ENCODE results near the gene SOHLH1.

DNA sequence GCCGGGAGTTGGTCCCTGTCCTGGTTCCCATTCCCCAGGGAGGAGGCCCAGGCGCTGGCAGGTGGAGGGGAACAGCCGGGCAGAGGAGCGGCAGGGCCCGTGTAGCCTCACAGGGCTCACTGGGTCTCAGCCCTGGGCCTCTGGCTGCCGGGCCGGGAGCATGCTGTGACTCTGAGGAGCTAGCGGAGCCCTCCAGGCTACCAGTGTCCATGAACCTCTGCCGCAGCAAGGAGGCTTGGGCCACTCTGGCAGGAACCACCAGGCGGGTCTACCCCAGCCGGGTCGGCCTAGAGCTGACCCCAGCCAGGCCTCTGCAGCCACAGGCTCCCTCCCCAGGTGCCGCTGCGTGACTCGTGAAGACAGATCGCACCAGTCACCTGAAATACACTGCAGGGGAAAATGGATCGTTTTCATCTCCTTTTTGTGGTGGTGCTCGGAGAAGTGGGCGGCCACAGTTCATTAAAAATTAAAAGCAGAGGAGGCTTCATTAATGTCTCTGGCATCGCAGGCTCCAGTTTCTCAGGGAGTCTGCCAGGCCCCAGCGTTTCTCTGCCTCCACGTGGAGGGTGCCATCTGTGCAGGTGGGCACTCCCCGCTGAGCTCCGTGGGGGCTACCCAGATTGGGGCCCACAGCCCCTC is 46.5 kb upstream of the SOHLH1 start:
- TF ChIP-seq POLR2AphosphoS5 (IDR thresholded peaks at IDR 0.05; ENCODE audit: low read length) (no peak), TCF12 (IDR thresholded peaks at IDR 0.05; ENCODE audit: low read depth, low read length) (no peak), ASH2L (IDR thresholded peaks at IDR 0.05; ENCODE audit: borderline replicate concordance, low read depth) (no peak), CHD4 (IDR thresholded peaks at IDR 0.05) (no peak), RCOR1 (conservative IDR thresholded peaks at IDR 0.05; ENCODE audit: low read depth, low read length) (no peak), CBFB (IDR thresholded peaks at IDR 0.05; ENCODE audit: low read depth) (no peak), MYC (IDR thresholded peaks at IDR 0.05; ENCODE audit: insufficient read depth, insufficient read length, insufficient replicate concordance, low read length, severe bottlenecking) (no peak), POLR2A (IDR thresholded peaks at IDR 0.05; ENCODE audit: low read depth, low read length) (no peak)
- TF ChIP-seq, protein P1, sequence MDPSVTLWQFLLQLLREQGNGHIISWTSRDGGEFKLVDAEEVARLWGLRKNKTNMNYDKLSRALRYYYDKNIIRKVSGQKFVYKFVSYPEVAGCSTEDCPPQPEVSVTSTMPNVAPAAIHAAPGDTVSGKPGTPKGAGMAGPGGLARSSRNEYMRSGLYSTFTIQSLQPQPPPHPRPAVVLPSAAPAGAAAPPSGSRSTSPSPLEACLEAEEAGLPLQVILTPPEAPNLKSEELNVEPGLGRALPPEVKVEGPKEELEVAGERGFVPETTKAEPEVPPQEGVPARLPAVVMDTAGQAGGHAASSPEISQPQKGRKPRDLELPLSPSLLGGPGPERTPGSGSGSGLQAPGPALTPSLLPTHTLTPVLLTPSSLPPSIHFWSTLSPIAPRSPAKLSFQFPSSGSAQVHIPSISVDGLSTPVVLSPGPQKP (IDR thresholded peaks at IDR 0.05; ENCODE audit: low read depth, low read length) = no peak
- TF ChIP-seq, protein P2, sequence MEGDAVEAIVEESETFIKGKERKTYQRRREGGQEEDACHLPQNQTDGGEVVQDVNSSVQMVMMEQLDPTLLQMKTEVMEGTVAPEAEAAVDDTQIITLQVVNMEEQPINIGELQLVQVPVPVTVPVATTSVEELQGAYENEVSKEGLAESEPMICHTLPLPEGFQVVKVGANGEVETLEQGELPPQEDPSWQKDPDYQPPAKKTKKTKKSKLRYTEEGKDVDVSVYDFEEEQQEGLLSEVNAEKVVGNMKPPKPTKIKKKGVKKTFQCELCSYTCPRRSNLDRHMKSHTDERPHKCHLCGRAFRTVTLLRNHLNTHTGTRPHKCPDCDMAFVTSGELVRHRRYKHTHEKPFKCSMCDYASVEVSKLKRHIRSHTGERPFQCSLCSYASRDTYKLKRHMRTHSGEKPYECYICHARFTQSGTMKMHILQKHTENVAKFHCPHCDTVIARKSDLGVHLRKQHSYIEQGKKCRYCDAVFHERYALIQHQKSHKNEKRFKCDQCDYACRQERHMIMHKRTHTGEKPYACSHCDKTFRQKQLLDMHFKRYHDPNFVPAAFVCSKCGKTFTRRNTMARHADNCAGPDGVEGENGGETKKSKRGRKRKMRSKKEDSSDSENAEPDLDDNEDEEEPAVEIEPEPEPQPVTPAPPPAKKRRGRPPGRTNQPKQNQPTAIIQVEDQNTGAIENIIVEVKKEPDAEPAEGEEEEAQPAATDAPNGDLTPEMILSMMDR (IDR thresholded peaks at IDR 0.05 in 2 of 3, conservative IDR thresholded peaks at IDR 0.05 in 1 of 3; ENCODE audit: control insufficient read depth in 2 of 3, extremely low read depth in 1 of 3, insufficient read depth in 1 of 3, low read depth in 3 of 3, low read length in 3 of 3) = no peak
- TF ChIP-seq, protein P3, sequence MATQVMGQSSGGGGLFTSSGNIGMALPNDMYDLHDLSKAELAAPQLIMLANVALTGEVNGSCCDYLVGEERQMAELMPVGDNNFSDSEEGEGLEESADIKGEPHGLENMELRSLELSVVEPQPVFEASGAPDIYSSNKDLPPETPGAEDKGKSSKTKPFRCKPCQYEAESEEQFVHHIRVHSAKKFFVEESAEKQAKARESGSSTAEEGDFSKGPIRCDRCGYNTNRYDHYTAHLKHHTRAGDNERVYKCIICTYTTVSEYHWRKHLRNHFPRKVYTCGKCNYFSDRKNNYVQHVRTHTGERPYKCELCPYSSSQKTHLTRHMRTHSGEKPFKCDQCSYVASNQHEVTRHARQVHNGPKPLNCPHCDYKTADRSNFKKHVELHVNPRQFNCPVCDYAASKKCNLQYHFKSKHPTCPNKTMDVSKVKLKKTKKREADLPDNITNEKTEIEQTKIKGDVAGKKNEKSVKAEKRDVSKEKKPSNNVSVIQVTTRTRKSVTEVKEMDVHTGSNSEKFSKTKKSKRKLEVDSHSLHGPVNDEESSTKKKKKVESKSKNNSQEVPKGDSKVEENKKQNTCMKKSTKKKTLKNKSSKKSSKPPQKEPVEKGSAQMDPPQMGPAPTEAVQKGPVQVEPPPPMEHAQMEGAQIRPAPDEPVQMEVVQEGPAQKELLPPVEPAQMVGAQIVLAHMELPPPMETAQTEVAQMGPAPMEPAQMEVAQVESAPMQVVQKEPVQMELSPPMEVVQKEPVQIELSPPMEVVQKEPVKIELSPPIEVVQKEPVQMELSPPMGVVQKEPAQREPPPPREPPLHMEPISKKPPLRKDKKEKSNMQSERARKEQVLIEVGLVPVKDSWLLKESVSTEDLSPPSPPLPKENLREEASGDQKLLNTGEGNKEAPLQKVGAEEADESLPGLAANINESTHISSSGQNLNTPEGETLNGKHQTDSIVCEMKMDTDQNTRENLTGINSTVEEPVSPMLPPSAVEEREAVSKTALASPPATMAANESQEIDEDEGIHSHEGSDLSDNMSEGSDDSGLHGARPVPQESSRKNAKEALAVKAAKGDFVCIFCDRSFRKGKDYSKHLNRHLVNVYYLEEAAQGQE (IDR thresholded peaks at IDR 0.05; ENCODE audit: low read depth, low read length) = no peak

All from GM12878 (cell line).